ENCODE results near the gene CDK17. TPM values are rescaled to one million over a fixed set of nuclear protein-coding genes. Genes with fewer than 3 reads are reported as not detected.

The CDK17 gene
- total RNA-seq, 8 experiments from 2014 or later, result 28.5 to 61.1 (median 45.5) TPM

GRCh38 chr12:96376865-96377264 is 23.4 kb downstream of the CDK17 start:
- H3K4me3 ChIP-seq, result no peak overlapping the region
- no peak overlapping the region for H3K27ac ChIP-seq
- ATAC-seq (replicated peaks in 6 of 8), result no peak
- H3K4me1 ChIP-seq (replicated peaks in 1 of 2), result no peaks in the 10 kb centered on the region
- in situ Hi-C loops (cut with MboI; ENCODE audit: low pct_unique_long_range_greater_than_20kb in 2 of 9, low sequenced_read_pairs in 9 of 9, unreplicated experiment in 9 of 9), result no loop called here

GRCh38 chr12:96375841-96376604 is 24.2 kb downstream of the CDK17 start:
- ATAC-seq (replicated peaks in 6 of 8), result no peak
- H3K4me3 ChIP-seq, result no peak overlapping the region
- in situ Hi-C loops (cut with MboI; ENCODE audit: low pct_unique_long_range_greater_than_20kb in 2 of 9, low sequenced_read_pairs in 9 of 9, unreplicated experiment in 9 of 9), result no loop called here
- no peak overlapping the region for H3K27ac ChIP-seq
- peaks cover 0 to 3% of the 10 kb centered on the region in 2 donors for H3K4me1 ChIP-seq (replicated peaks in 1 of 2)
- WGBS, 10 experiments, result 92 to 100% (median 100%) methylated on average over 1 of the region's 1 CpG; no CpG with 5 or more reads in 1 of the 10 experiments

- Histone ChIP-seq H3K27ac (no peak overlapping the region), H3K4me3 (no peak overlapping the region), H3K4me1 (replicated peaks in 1 of 2) (peaks cover 0 to 3% of the 10 kb centered on the region in 2 donors)
- peak in 3 of 8 experiments; percentile 49 to 96 (median 89) for ATAC-seq (replicated peaks in 6 of 8)
- in situ Hi-C loops (cut with MboI; ENCODE audit: low pct_unique_long_range_greater_than_20kb in 2 of 9, low sequenced_read_pairs in 9 of 9, unreplicated experiment in 9 of 9), result no loop called here
Measured at GRCh38 chr12:96375170-96375569, 25.1 kb downstream of the CDK17 start.

- ATAC-seq (replicated peaks in 6 of 8), result peak in 1 of 8 experiments; percentile 17
- Histone ChIP-seq H3K4me1 (replicated peaks in 1 of 2) (peaks cover 8 to 12% of the 10 kb centered on the region in 2 donors), H3K27ac (no peak overlapping the region)
Measured at GRCh38 chr12:96371790-96372699, 28.2 kb downstream of the CDK17 start.

GRCh38 chr12:96371138-96371789 is 29.0 kb downstream of the CDK17 start:
- in situ Hi-C loops (cut with MboI; ENCODE audit: low pct_unique_long_range_greater_than_20kb in 2 of 9, low sequenced_read_pairs in 9 of 9, unreplicated experiment in 9 of 9), result no loop called here
- H3K4me1 ChIP-seq (replicated peaks in 1 of 2), result peaks cover 8 to 12% of the 10 kb centered on the region in 2 donors
- H3K4me3 ChIP-seq, result no peak overlapping the region
- H3K27ac ChIP-seq, result no peak overlapping the region
- 50 to 100% (median 75%) methylated on average over 1 to 4 of the region's 5 CpGs; no CpG with 5 or more reads in 1 of the 10 experiments for WGBS, 10 experiments
- ATAC-seq (replicated peaks in 6 of 8), result no peak

More at GRCh38 chr12:96371790-96372699, 28.2 kb downstream of the CDK17 start:
- no peak overlapping the region for H3K4me3 ChIP-seq
- in situ Hi-C loops (cut with MboI; ENCODE audit: low pct_unique_long_range_greater_than_20kb in 2 of 9, low sequenced_read_pairs in 9 of 9, unreplicated experiment in 9 of 9), result no loop called here
- 31 to 100% (median 75%) methylated on average over 1 to 2 of the region's 2 CpGs; no CpG with 5 or more reads in 3 of the 10 experiments for WGBS, 10 experiments

- in situ Hi-C loops (cut with MboI; ENCODE audit: low pct_unique_long_range_greater_than_20kb in 2 of 9, low sequenced_read_pairs in 9 of 9, unreplicated experiment in 9 of 9), result no loop called here
- Histone ChIP-seq H3K4me1 (replicated peaks in 1 of 2) (peaks cover 8 to 12% of the 10 kb centered on the region in 2 donors), H3K4me3 (no peak overlapping the region), H3K27ac (no peak overlapping the region)
- 0% methylated on average over 1 of the region's 1 CpG; no CpG with 5 or more reads in 9 of the 10 experiments for WGBS, 10 experiments
- no peak for ATAC-seq (replicated peaks in 6 of 8)
Measured at GRCh38 chr12:96368687-96369086, 31.6 kb downstream of the CDK17 start.

- Histone ChIP-seq H3K27ac (no peak overlapping the region), H3K4me3 (no peak overlapping the region), H3K4me1 (replicated peaks in 1 of 2) (peaks cover 8 to 12% of the 10 kb centered on the region in 2 donors)
- peak in 5 of 8 experiments; percentile 16 to 80 (median 71) for ATAC-seq (replicated peaks in 6 of 8)
- in situ Hi-C loops (cut with MboI; ENCODE audit: low pct_unique_long_range_greater_than_20kb in 2 of 9, low sequenced_read_pairs in 9 of 9, unreplicated experiment in 9 of 9), result no loop called here
- WGBS, 10 experiments, result 0 to 31% (median 19%) methylated on average over 1 to 2 of the region's 2 CpGs; no CpG with 5 or more reads in 4 of the 10 experiments
Measured at GRCh38 chr12:96368233-96368632, 32.0 kb downstream of the CDK17 start.

- Histone ChIP-seq H3K4me1 (replicated peaks in 1 of 2) (peaks cover 8 to 10% of the 10 kb centered on the region in 2 donors), H3K4me3 (no peak overlapping the region), H3K27ac (no peak overlapping the region)
- ATAC-seq (replicated peaks in 6 of 8), result no peak
- in situ Hi-C loops (cut with MboI; ENCODE audit: low pct_unique_long_range_greater_than_20kb in 2 of 9, low sequenced_read_pairs in 9 of 9, unreplicated experiment in 9 of 9), result no loop called here
- 83 to 100% (median 100%) methylated on average over 1 to 2 of the region's 2 CpGs; no CpG with 5 or more reads in 2 of the 10 experiments for WGBS, 10 experiments
Measured at GRCh38 chr12:96366381-96366654, 33.9 kb downstream of the CDK17 start.

- no peak for ATAC-seq (replicated peaks in 6 of 8)
- peaks cover 8% of the 10 kb centered on the region in 2 donors for H3K4me1 ChIP-seq (replicated peaks in 1 of 2)
- WGBS, 10 experiments, result 75 to 100% (median 92%) methylated on average over 1 to 2 of the region's 2 CpGs; no CpG with 5 or more reads in 1 of the 10 experiments
- in situ Hi-C loops (cut with MboI; ENCODE audit: low pct_unique_long_range_greater_than_20kb in 2 of 9, low sequenced_read_pairs in 9 of 9, unreplicated experiment in 9 of 9), result no loop called here
- H3K4me3 ChIP-seq, result no peak overlapping the region
- no peak overlapping the region for H3K27ac ChIP-seq
Measured at GRCh38 chr12:96365604-96366380, 34.4 kb downstream of the CDK17 start.

- 64 to 100% (median 86%) methylated on average over 2 to 3 of the region's 3 CpGs for WGBS, 10 experiments
- H3K4me1 ChIP-seq (replicated peaks in 1 of 2), result peaks cover 8% of the 10 kb centered on the region in 2 donors
- no peak overlapping the region for H3K27ac ChIP-seq
- no peak overlapping the region for H3K4me3 ChIP-seq
- in situ Hi-C loops (cut with MboI; ENCODE audit: low pct_unique_long_range_greater_than_20kb in 2 of 9, low sequenced_read_pairs in 9 of 9, unreplicated experiment in 9 of 9), result no loop called here
- ATAC-seq (replicated peaks in 6 of 8), result no peak
Measured at GRCh38 chr12:96364092-96364700, 36.0 kb downstream of the CDK17 start.

- H3K4me1 ChIP-seq (replicated peaks in 1 of 2), result no peaks in the 10 kb centered on the region
- ATAC-seq (replicated peaks in 6 of 8), result no peak
- in situ Hi-C loops (cut with MboI; ENCODE audit: low pct_unique_long_range_greater_than_20kb in 2 of 9, low sequenced_read_pairs in 9 of 9, unreplicated experiment in 9 of 9), result no loop called here
- no peak overlapping the region for H3K4me3 ChIP-seq
- WGBS, 10 experiments, result 70 to 100% (median 94%) methylated on average over 1 to 4 of the region's 4 CpGs
- H3K27ac ChIP-seq, result no peak overlapping the region
Measured at GRCh38 chr12:96361074-96361473, 39.2 kb downstream of the CDK17 start.

GRCh38 chr12:96360550-96360949 is 39.7 kb downstream of the CDK17 start:
- Histone ChIP-seq H3K4me1 (replicated peaks in 1 of 2) (no peaks in the 10 kb centered on the region), H3K4me3 (no peak overlapping the region), H3K27ac (no peak overlapping the region)
- in situ Hi-C loops (cut with MboI; ENCODE audit: low pct_unique_long_range_greater_than_20kb in 2 of 9, low sequenced_read_pairs in 9 of 9, unreplicated experiment in 9 of 9), result no loop called here
- WGBS, 10 experiments, result 50 to 100% (median 88%) methylated on average over 1 of the region's 1 CpG; no CpG with 5 or more reads in 4 of the 10 experiments
- no peak for ATAC-seq (replicated peaks in 6 of 8)

Measured in motor neuron (in vitro differentiated cells).